ENCODE measurements around the gene ATP9B.

The ATP9B gene

DNA sequence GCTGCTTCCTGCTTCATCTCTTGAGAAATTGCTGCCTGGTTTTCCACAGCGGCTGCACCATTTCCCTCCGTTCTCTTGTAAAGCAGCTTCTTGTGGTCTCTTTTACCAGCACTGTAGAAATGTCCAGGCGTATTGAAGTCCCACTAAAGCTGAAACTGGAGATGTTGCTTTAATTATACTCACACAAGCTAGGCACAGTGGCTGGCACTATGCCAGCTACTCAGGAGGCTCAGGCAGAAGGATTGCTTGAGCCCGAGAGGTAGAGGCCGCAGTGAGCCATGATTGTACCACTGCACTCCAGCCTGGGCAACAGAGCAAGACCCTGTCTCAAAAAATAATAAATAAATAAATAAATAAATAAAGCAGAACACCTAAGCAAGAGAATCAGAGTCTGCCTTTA is 19.2 kb upstream of the ATP9B start:
- in situ Hi-C loops (cut with MboI; ENCODE audit: low pct_unique_long_range_greater_than_20kb, low sequenced_read_pairs, unreplicated experiment) = no loop called here
- TF ChIP-seq, protein P1, sequence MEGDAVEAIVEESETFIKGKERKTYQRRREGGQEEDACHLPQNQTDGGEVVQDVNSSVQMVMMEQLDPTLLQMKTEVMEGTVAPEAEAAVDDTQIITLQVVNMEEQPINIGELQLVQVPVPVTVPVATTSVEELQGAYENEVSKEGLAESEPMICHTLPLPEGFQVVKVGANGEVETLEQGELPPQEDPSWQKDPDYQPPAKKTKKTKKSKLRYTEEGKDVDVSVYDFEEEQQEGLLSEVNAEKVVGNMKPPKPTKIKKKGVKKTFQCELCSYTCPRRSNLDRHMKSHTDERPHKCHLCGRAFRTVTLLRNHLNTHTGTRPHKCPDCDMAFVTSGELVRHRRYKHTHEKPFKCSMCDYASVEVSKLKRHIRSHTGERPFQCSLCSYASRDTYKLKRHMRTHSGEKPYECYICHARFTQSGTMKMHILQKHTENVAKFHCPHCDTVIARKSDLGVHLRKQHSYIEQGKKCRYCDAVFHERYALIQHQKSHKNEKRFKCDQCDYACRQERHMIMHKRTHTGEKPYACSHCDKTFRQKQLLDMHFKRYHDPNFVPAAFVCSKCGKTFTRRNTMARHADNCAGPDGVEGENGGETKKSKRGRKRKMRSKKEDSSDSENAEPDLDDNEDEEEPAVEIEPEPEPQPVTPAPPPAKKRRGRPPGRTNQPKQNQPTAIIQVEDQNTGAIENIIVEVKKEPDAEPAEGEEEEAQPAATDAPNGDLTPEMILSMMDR (IDR thresholded peaks at IDR 0.05; ENCODE audit: extremely low read depth, insufficient read depth, missing control alignments) = no peak
- DNase-seq (ENCODE audit: low spot score) = no peak

DNA sequence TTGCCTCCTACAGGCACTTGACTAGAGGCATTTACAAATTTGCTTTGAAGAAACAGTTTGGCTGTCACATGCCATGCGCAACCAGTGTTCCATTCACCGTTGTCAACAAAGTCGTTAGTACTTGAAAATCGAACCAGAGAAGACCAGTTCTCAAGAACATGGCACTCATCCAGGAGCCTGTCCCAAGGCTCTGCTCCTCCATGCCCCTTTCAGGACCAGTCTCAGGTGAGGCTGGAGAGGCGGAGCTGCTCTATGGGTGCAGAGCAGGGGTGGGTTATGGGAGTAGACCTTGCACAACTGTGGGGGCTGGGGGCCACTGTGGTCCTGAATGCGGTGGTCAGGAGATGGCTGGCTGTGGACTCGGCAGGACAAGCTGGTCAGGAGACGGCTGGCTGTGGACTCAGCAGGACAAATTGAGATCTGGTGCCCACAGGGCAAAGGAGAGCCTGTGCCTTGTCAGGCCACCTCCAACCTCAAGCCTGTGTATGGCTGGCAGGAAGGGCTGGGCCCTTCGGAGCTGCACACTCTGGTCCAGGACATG is 12.3 kb upstream of the ATP9B start:
- TF ChIP-seq, protein P1 (IDR thresholded peaks at IDR 0.05; ENCODE audit: extremely low read depth, insufficient read depth, missing control alignments) = no peak
- no peak for DNase-seq (ENCODE audit: low spot score)
- in situ Hi-C loops (cut with MboI; ENCODE audit: low pct_unique_long_range_greater_than_20kb, low sequenced_read_pairs, unreplicated experiment) = no loop called here

DNA sequence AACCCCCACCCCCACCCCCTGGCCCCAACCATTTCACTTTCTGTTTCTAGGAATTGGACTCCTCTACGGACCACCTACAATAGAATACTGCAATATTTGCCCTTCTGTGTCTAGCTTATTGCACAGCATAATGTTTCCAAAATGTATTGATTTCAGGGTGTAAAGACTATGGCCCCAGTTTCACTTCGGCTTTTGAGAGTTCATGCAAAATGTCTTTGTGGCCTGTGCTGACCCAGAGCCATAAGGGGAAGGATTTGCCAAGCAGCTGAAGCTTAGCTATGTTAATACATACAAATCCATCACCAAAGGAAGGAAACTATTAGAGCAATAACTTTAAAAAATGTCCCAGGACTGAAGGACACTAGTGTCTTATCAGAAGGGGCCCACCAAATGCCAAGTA is 11.2 kb upstream of the ATP9B start:
- TF ChIP-seq, protein P1 (IDR thresholded peaks at IDR 0.05; ENCODE audit: extremely low read depth, insufficient read depth, missing control alignments) = no peak
- DNase-seq (ENCODE audit: low spot score) = no peak
- in situ Hi-C loops (cut with MboI; ENCODE audit: low pct_unique_long_range_greater_than_20kb, low sequenced_read_pairs, unreplicated experiment) = no loop called here

DNA sequence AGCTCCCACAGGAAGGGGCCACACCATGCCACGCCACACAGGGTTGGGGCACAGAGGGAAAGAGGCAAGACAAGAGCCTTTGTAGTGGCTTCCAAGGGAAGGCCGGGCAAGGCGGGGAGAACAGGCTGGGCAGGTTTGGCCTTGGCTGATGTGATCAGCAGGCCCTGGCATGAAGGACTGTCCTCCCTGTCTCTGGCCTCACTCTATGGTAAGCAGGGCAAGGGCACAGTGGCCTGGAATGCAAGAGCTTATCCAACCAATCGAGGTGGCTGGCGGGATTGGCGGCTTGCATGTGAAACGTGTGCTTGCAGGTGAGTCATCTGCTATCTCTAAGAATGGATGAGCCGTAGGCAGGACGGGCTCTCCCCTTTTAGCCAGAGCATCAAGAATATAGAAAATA is 6.4 kb upstream of the ATP9B start:
- in situ Hi-C loops (cut with MboI; ENCODE audit: low pct_unique_long_range_greater_than_20kb, low sequenced_read_pairs, unreplicated experiment) = no loop called here
- TF ChIP-seq, protein P1 (IDR thresholded peaks at IDR 0.05; ENCODE audit: extremely low read depth, insufficient read depth, missing control alignments) = no peak
- no peak for DNase-seq (ENCODE audit: low spot score)

DNA sequence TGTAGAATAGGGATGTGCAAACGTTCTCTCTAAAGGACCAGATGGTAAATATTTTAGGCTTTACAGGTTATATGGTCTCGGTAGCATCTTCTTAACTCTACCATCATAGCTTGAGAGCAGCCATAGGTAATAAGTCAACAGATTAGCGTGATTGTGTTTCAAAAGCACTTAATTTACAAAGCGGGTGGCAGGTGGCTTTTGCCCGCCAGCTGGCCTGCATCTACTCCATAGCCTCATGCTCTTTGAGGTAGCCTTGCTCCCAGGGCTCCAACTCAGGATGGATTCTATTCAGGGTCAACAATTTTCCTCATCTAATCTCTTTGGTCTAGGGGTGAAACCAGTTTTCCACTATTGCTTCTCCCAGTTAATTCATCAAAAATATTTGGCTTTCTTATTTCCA is 5.0 kb upstream of the ATP9B start:
- in situ Hi-C loops (cut with MboI; ENCODE audit: low pct_unique_long_range_greater_than_20kb, low sequenced_read_pairs, unreplicated experiment) = no loop called here
- DNase-seq (ENCODE audit: low spot score) = no peak
- TF ChIP-seq, protein P1 (IDR thresholded peaks at IDR 0.05; ENCODE audit: extremely low read depth, insufficient read depth, missing control alignments) = no peak

DNA sequence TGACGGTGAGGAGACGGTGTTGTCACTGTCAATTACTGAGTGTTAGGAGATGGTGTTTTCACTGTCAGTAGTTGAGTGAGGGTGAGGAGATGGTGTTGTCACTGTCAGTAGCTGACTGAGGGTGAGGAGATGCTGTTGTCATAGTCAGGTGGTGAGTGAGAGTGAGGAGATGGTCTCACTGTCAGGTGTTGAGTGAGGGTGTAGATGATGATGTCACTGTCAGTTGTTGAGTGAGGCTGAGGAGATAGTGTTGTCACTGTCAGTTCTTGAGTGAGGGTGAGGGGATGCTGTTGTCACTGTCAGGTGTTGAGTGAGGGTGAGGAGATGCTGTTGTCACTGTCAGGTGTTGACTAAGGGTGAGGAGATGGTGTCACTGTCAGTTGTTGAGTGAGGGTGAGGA is 3.4 kb upstream of the ATP9B start:
- no peak for DNase-seq (ENCODE audit: low spot score)
- in situ Hi-C loops (cut with MboI; ENCODE audit: low pct_unique_long_range_greater_than_20kb, low sequenced_read_pairs, unreplicated experiment) = no loop called here
- TF ChIP-seq, protein P1 (IDR thresholded peaks at IDR 0.05; ENCODE audit: extremely low read depth, insufficient read depth, missing control alignments) = no peak

DNA sequence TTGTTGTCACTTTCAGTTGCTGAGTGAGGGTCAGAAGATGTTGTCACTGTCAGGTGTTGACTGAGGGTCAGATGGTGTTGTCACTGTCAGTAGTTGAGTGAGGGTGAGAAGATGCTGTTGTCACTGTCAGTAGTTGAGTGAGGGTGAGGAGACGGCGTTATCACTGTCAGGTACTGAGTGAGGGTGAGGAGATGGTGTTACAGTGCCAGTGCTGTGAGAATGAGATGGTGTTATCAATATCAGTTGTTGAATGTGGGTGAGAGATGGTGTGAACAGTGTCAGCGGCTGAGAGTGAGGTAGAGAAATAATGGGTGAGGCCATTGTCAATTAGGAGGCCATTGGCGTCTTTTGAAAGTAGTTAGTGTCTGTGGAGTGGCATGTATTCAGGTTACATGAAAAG is 1.6 kb upstream of the ATP9B start:
- in situ Hi-C loops (cut with MboI; ENCODE audit: low pct_unique_long_range_greater_than_20kb, low sequenced_read_pairs, unreplicated experiment) = no loop called here
- TF ChIP-seq, protein P1 (IDR thresholded peaks at IDR 0.05; ENCODE audit: extremely low read depth, insufficient read depth, missing control alignments) = no peak
- no peak for DNase-seq (ENCODE audit: low spot score)

All from GM13977 (cell line).